GM23248 (cell line): ENCODE data around the gene TMEM151B. TPM values are rescaled to one million over a fixed set of nuclear protein-coding genes. Genes with fewer than 3 reads are reported as not detected.
A peak's percentile ranks its signal among the peaks of the same experiment; 100 is the strongest.
"Not testable (repeated sequence)": the region's sequence is repeated elsewhere in the genome, so short reads cannot be mapped to it uniquely, and the experiment has no call there.

Experiments used
- DNase-seq: peaks from one replicate; pipeline ENCODE4 v3.0.0-alpha.2; 2015
- H2AFZ ChIP-seq: fragments of 200-600 bp; sonication (generic); 2 replicates; pipeline ENCODE4 v1.6.1; 2016; ENCODE audit warnings: antibody characterized with exemption
- H3F3A ChIP-seq: fragments of 200-600 bp; sonication (generic); 2 replicates; pipeline ENCODE4 v1.6.1; 2016; ENCODE audit warnings: mild to moderate bottlenecking, antibody characterized with exemption, mixed run types; ENCODE audit not compliant: insufficient read depth
- H3K27ac ChIP-seq: fragments of 200-600 bp; sonication (generic); 2 replicates; pipeline ENCODE4 v1.5.1; 2016; ENCODE audit warnings: mild to moderate bottlenecking
- H3K27me3 ChIP-seq: fragments of 200-600 bp; sonication (generic); replicated peaks from 2 replicates; pipeline ENCODE4 v1.6.1; 2016; ENCODE audit warnings: mild to moderate bottlenecking; ENCODE audit not compliant: insufficient read depth
- H3K36me3 ChIP-seq: fragments of 200-600 bp; sonication (generic); 2 replicates; pipeline ENCODE4 v1.6.1; 2016; ENCODE audit warnings: low read depth, mild to moderate bottlenecking
- H3K4me1 ChIP-seq: fragments of 200-600 bp; sonication (generic); 2 replicates; pipeline ENCODE4 v1.6.1; 2016; ENCODE audit warnings: mild to moderate bottlenecking; ENCODE audit not compliant: insufficient read depth
- H3K4me2 ChIP-seq: fragments of 200-600 bp; sonication (generic); one replicate; pipeline ENCODE4 v1.6.1; 2016; ENCODE audit warnings: mild to moderate bottlenecking; ENCODE audit not compliant: unreplicated experiment
- H3K4me3 ChIP-seq: fragments of 200-600 bp; sonication (generic); 2 replicates; pipeline ENCODE4 v1.5.1; 2016; ENCODE audit warnings: mild to moderate bottlenecking
- H3K79me2 ChIP-seq: fragments of 200-600 bp; sonication (generic); 2 replicates; pipeline ENCODE4 v1.6.1; 2016; ENCODE audit warnings: mild to moderate bottlenecking; ENCODE audit not compliant: insufficient read depth
- H3K9ac ChIP-seq: fragments of 200-600 bp; sonication (generic); 2 replicates; pipeline ENCODE4 v1.6.1; 2016; ENCODE audit warnings: mild to moderate bottlenecking
- H3K9me2 ChIP-seq: fragments of 200-600 bp; sonication (generic); 2 replicates; pipeline ENCODE4 v1.6.1; 2016; ENCODE audit warnings: mixed run types, mild to moderate bottlenecking, moderate library complexity; ENCODE audit not compliant: insufficient read depth
- H3K9me3 ChIP-seq: fragments of 200-600 bp; sonication (generic); one replicate; pipeline ENCODE4 v1.6.1; 2017; ENCODE audit warnings: low read depth
- H4K20me1 ChIP-seq: fragments of 200-600 bp; sonication (generic); 2 replicates; pipeline ENCODE4 v1.6.0; 2016; ENCODE audit not compliant: insufficient read depth
- EZH2 ChIP-seq: fragments of 200-600 bp; sonication (generic); IDR thresholded peaks from 2 replicates; pipeline ENCODE4 v1.6.1; 2018; ENCODE audit warnings: antibody characterized with exemption, mild to moderate bottlenecking; ENCODE audit not compliant: insufficient read depth, poor library complexity, severe bottlenecking
- EZH2phosphoT487 ChIP-seq: fragments of 200-600 bp; sonication (generic); IDR thresholded peaks from 2 replicates; pipeline ENCODE4 v1.6.1; 2018; ENCODE audit warnings: antibody characterized with exemption, moderate library complexity, mild to moderate bottlenecking, low read depth; ENCODE audit not compliant: insufficient read depth
- WGBS, 2 experiments: methylation state at CpG; one replicate each; pipeline ENCODE4 v1.1.6; 2015 to 2017; ENCODE audit warnings: low lambda C conversion rate in 2 of 2, low coverage in 1 of 2; ENCODE audit errors: missing lambda C conversion rate in 2 of 2; 5-methylcytosine and 5-hydroxymethylcytosine counted together
- in situ Hi-C: fragments of 300-500 bp; cut with MboI; formaldehyde crosslinking; loops from 2 replicates; pipeline ENCODE4 v1.15.0; 2020
- polyA plus RNA-seq: library from polyadenylated mRNA; unstranded; fragments of >200 nt; fragmentation: Nextera tagmentation; extraction: Ambion mirVana; gene quantifications from 2 replicates; pipeline ENCODE4 v1.2.1, GENCODE V29; 2016
- total RNA-seq: library from RNA; depleted of rRNA; stranded (reverse); fragments of >200 nt; shearing (Covaris generic); gene quantifications from 2 replicates; pipeline ENCODE4 v1.2.3, GENCODE V29; 2014

The TMEM151B gene
- total and polyA plus RNA-seq, 2 experiments from 2014 or later, result not detected

DNA sequence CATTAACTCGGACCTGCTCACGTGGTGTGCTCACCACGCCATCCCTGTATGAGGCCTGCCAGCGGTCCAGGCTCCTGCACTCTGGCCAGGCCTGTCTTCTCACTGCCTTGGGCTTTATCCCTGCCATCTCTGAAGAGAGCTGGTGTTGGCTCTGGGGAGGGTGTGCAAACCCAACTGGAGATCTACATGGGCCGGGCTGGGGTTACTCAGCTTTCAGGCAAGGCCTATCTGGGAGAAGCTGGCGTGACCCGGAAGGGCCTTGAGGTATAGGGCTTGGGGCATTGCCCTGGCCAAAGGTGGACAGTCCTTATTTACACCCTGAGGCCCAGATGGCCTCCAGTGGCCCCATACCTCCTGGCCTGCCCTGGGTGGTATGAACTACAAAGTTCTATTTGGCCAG lies 41.8 kb upstream of the TMEM151B start:
- in situ Hi-C loops, result no loop called here
- DNase-seq, result no peak
- peaks cover 8% of the 10 kb centered on the region; the same call in 1 of the 2 replicates for H3F3A ChIP-seq
- no peaks in the 10 kb centered on the region for H3K9me2 ChIP-seq
- H3K4me2 ChIP-seq, result no peak overlapping the region
- no peaks in the 10 kb centered on the region for H3K36me3 ChIP-seq
- no peaks in the 10 kb centered on the region; the same call in 1 of the 2 replicates for H3K79me2 ChIP-seq
- H3K9me3 ChIP-seq, result no peaks in the 10 kb centered on the region
- H3K9ac ChIP-seq, result no peak overlapping the region
- no peak overlapping the region for H3K4me3 ChIP-seq
- H3K4me1 ChIP-seq, result peaks cover 20% of the 10 kb centered on the region
- no peak overlapping the region for H3K27ac ChIP-seq
- 76 to 77% methylated on average over 7 of the region's 7 CpGs for WGBS, 2 experiments
- TF ChIP-seq EZH2phosphoT487, result no peak
- no peak overlapping the region for H2AFZ ChIP-seq
- no peaks in the 10 kb centered on the region for H3K27me3 ChIP-seq
- H4K20me1 ChIP-seq, result no peaks in the 10 kb centered on the region

DNA sequence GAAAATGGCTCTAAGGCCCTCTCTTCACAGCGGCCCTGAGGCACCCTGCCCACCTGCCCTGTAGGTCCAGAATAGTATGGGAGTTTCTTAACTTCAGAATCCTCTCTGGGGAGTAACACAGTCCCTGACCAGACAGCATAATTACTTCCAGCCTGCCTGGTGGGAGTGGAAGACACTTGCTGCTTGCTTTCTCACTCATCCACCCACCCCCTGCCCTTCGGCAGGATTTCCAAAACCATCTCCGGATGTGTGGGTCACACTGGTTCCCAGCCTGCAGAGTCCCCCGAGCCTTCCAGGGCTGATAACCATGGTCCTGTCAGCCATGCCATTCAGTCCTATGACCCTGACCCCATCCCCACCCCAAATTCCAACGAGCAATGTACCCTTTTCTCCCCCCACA lies 41.4 kb upstream of the TMEM151B start:
- peak; percentile 77 for DNase-seq
- TF ChIP-seq EZH2 (no peak), EZH2phosphoT487 (no peak)
- Histone ChIP-seq H3K27me3 (no peaks in the 10 kb centered on the region), H3K9ac (no peak overlapping the region), H3K79me2 (no peaks in the 10 kb centered on the region; the same call in 1 of the 2 replicates), H2AFZ (no peak overlapping the region), H3K36me3 (no peaks in the 10 kb centered on the region), H3F3A (peaks cover 12% of the 10 kb centered on the region), H3K9me2 (no peaks in the 10 kb centered on the region), H4K20me1 (no peaks in the 10 kb centered on the region), H3K9me3 (no peaks in the 10 kb centered on the region), H3K4me2 (peak overlapping the region; percentile 13), H3K4me1 (peaks cover 24% of the 10 kb centered on the region), H3K4me3 (no peak overlapping the region), H3K27ac (no peak overlapping the region)
- WGBS, 2 experiments, result 14 to 15% methylated on average over 5 of the region's 5 CpGs
- in situ Hi-C loops, result no loop called here

DNA sequence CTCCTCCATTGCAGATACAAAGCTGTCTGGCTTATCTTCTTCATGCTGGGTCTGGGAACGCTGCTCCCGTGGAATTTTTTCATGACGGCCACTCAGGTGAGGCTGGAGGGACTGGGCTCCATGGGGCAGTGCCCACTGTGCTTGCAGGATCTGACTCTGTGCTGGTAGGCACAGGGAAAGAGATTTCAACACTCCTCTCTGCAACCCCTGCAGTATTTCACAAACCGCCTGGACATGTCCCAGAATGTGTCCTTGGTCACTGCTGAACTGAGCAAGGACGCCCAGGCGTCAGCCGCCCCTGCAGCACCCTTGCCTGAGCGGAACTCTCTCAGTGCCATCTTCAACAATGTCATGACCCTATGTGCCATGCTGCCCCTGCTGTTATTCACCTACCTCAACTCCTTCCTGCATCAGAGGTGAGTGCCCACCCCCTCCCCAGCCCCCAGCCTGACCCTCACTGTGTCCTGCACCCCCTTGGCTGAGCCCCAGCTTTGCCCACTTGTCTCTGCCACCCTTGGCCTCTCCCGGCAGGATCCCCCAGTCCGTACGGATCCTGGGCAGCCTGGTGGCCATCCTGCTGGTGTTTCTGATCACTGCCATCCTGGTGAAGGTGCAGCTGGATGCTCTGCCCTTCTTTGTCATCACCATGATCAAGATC lies 40.7 kb upstream of the TMEM151B start:
- Histone ChIP-seq H4K20me1 (no peaks in the 10 kb centered on the region), H3K36me3 (no peaks in the 10 kb centered on the region)

GRCh38 chr6:44230034-44230675 lies 40.1 kb upstream of the TMEM151B start:
- Histone ChIP-seq H3K4me2 (no peak overlapping the region), H3K9me3 (no peaks in the 10 kb centered on the region), H3K9ac (no peak overlapping the region), H4K20me1 (no peaks in the 10 kb centered on the region), H3K36me3 (no peaks in the 10 kb centered on the region), H3K27me3 (no peaks in the 10 kb centered on the region), H3F3A (peaks cover 17% of the 10 kb centered on the region), H3K27ac (no peak overlapping the region), H3K4me3 (no peak overlapping the region), H3K79me2 (no peaks in the 10 kb centered on the region; the same call in 1 of the 2 replicates), H3K4me1 (peaks cover 33% of the 10 kb centered on the region), H2AFZ (no peak overlapping the region), H3K9me2 (no peaks in the 10 kb centered on the region)
- in situ Hi-C loops, result no loop called here
- 96% methylated on average over 10 of the region's 10 CpGs for WGBS, 2 experiments
- TF ChIP-seq EZH2 (no peak), EZH2phosphoT487 (no peak)
- no peak for DNase-seq

More for the DNA sequence above, 40.7 kb upstream of the TMEM151B start:
- Histone ChIP-seq H3K9ac (no peak overlapping the region), H3K27me3 (no peaks in the 10 kb centered on the region), H3K4me2 (peak overlapping the region; percentile 13), H2AFZ (no peak overlapping the region), H3K9me2 (no peaks in the 10 kb centered on the region), H3F3A (peaks cover 15% of the 10 kb centered on the region), H3K9me3 (no peaks in the 10 kb centered on the region), H3K4me1 (peaks cover 28% of the 10 kb centered on the region), H3K79me2 (no peaks in the 10 kb centered on the region; the same call in 1 of the 2 replicates), H3K4me3 (no peak overlapping the region), H3K27ac (no peak overlapping the region)
- WGBS, 2 experiments, result 70 to 80% methylated on average over 8 to 11 of the region's 11 CpGs
- DNase-seq, result no peak
- in situ Hi-C loops, result no loop called here
- TF ChIP-seq EZH2phosphoT487 (no peak), EZH2 (no peak)

DNA sequence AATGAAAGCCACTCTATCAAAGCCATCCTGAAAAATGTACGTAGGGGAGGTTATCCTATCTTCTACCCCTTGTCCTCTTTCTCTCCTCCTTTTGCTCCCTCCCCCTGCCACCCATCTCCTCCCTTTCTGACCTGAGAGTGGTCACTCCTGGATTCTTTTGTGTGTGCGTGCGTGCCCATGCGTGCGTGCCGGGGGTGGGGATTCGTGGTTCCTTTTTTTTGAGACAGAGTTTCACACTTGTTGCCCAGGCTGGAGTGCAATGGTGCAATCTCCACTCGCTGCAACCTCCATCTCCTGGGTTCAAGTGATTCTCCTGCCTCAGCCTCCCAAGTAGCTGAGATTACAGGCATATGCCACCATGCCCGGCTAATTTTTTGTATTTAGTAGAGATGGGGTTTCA lies 38.8 kb upstream of the TMEM151B start:
- H3K9ac ChIP-seq, in situ Hi-C loops, H3K9me2 ChIP-seq, DNase-seq, H2AFZ ChIP-seq, H3K27ac ChIP-seq, H3K9me3 ChIP-seq, H3K79me2 ChIP-seq, H3K27me3 ChIP-seq, H3K36me3 ChIP-seq, H3K4me3 ChIP-seq, H4K20me1 ChIP-seq, H3K4me2 ChIP-seq: not testable (repeated sequence)
- H3F3A ChIP-seq, result peaks cover 25% of the 10 kb centered on the region
- 82 to 87% methylated on average over 9 of the region's 9 CpGs for WGBS, 2 experiments
- H3K4me1 ChIP-seq, result peaks cover 36% of the 10 kb centered on the region
